A673 (cell line): ENCODE data around the gene SF3A1. TPM values are rescaled to one million over a fixed set of nuclear protein-coding genes. Genes with fewer than 3 reads are reported as not detected.

Experiments used
- BruUV-seq: library from RNA; stranded (reverse); fragments of 400-500 nt; replicated peaks from 2 replicates; lab custom pipeline; 2021; lab: Mats Ljungman, UMichigan
- CTCF ChIA-PET: fragments of 300-600 bp; sonication (Branson Sonifier 250); formaldehyde crosslinking; loops from one replicate; lab custom pipeline; 2022; ENCODE audit warnings: antibody characterized with exemption; lab: Charles Lee
- POLR2A ChIA-PET: fragments of 300-600 bp; sonication (Branson Sonifier 250); formaldehyde crosslinking; loops from one replicate; lab custom pipeline; 2022; ENCODE audit warnings: antibody characterized with exemption; ENCODE audit not compliant: low non-redundant PET; lab: Charles Lee
- DNase-seq: peaks from one replicate; pipeline ENCODE4 v3.0.0-alpha.2; 2015; ENCODE audit warnings: low spot score
- H3K27ac ChIP-seq: fragments of 200-600 bp; sonication (generic); 2 replicates; pipeline ENCODE4 v1.5.1; 2016; ENCODE audit warnings: mixed run types, low read depth, mild to moderate bottlenecking, mixed read lengths, antibody characterized with exemption, low read length; ENCODE audit not compliant: poor library complexity, severe bottlenecking
- H3K27me3 ChIP-seq: fragments of 200-600 bp; sonication (generic); replicated peaks from 2 replicates; pipeline ENCODE4 v1.6.1; 2017; ENCODE audit warnings: mixed run types, low read depth, mild to moderate bottlenecking, mixed read lengths, antibody characterized with exemption, low read length; ENCODE audit not compliant: insufficient read depth, poor library complexity
- H3K36me3 ChIP-seq: fragments of 200-600 bp; sonication (generic); 2 replicates; pipeline ENCODE4 v1.6.1; 2016; ENCODE audit warnings: mixed run types, mild to moderate bottlenecking, mixed read lengths, antibody characterized with exemption, low read length; ENCODE audit not compliant: insufficient read depth, poor library complexity, severe bottlenecking
- H3K4me1 ChIP-seq: fragments of 200-600 bp; sonication (generic); 2 replicates; pipeline ENCODE4 v1.6.1; 2017; ENCODE audit warnings: mixed run types, mild to moderate bottlenecking, mixed read lengths, antibody characterized with exemption, low read length; ENCODE audit not compliant: insufficient read depth, poor library complexity, severe bottlenecking
- H3K4me3 ChIP-seq: fragments of 200-600 bp; sonication (generic); 2 replicates; pipeline ENCODE4 v1.5.1; 2016; ENCODE audit warnings: low read depth, mixed run types, mild to moderate bottlenecking, mixed read lengths, low read length; ENCODE audit not compliant: poor library complexity, severe bottlenecking
- H3K9me3 ChIP-seq: fragments of 200-600 bp; sonication (generic); 2 replicates; pipeline ENCODE4 v1.6.1; 2016; ENCODE audit warnings: mixed run types, low read depth, mild to moderate bottlenecking, mixed read lengths, antibody characterized with exemption, low read length; ENCODE audit not compliant: poor library complexity, severe bottlenecking
- CTCF ChIP-seq: fragments of 300-800, 200-600 bp; sonication (generic); conservative IDR thresholded peaks from 2 replicates; pipeline ENCODE4 v1.5.1; 2017; ENCODE audit warnings: low read depth, mild to moderate bottlenecking, antibody characterized with exemption, low read length, moderate library complexity, mixed read lengths
- EZH2 ChIP-seq: fragments of 200-600 bp; sonication (generic); IDR thresholded peaks from 2 replicates; pipeline ENCODE4 v1.6.1; 2017; ENCODE audit warnings: borderline replicate concordance, low read depth, mild to moderate bottlenecking, mixed read lengths, antibody characterized with exemption, low read length; ENCODE audit not compliant: poor library complexity, severe bottlenecking
- intact Hi-C: fragments of 100-400 bp; cut with micrococcal nuclease; formaldehyde crosslinking; loops from one replicate; pipeline ENCODE4 v1.10.0; 2022; ENCODE audit not compliant: unreplicated experiment
- total RNA-seq: library from RNA; stranded (reverse); gene quantifications from 2 replicates; pipeline ENCODE4 v1.2.3, GENCODE V29; 2021

The SF3A1 gene
- total RNA-seq, 1 experiment from 2014 or later: 366 TPM

GRCh38 chr22:30295576-30295975 is 61.1 kb downstream of the SF3A1 start:
- Histone ChIP-seq H3K27me3 (no peaks in the 10 kb centered on the region), H3K27ac (no peak overlapping the region), H3K9me3 (no peaks in the 10 kb centered on the region), H3K4me1 (peaks cover 7% of the 10 kb centered on the region), H3K4me3 (no peak overlapping the region), H3K36me3 (no peaks in the 10 kb centered on the region)
- no TSS peak for BruUV-seq
- no peak for TF ChIP-seq CTCF
- no peak for TF ChIP-seq EZH2
- DNase-seq: no peak
- intact Hi-C loops: no loop called here
- ChIA-PET CTCF (no interaction called here), POLR2A (no interaction called here)

- BruUV-seq: no TSS peak
- Histone ChIP-seq H3K9me3 (no peaks in the 10 kb centered on the region), H3K4me3 (no peak overlapping the region), H3K27ac (no peak overlapping the region), H3K4me1 (peaks cover 14% of the 10 kb centered on the region), H3K36me3 (no peaks in the 10 kb centered on the region), H3K27me3 (no peaks in the 10 kb centered on the region)
- ChIA-PET POLR2A (no interaction called here), CTCF (no interaction called here)
- intact Hi-C loops: no loop called here
- no peak for DNase-seq
- TF ChIP-seq CTCF: no peak
- no peak for TF ChIP-seq EZH2
These were observed 61.9 kb downstream of the SF3A1 start for GRCh38 chr22:30294830-30295229.

GRCh38 chr22:30294066-30294465 is 62.6 kb downstream of the SF3A1 start:
- no peak overlapping the region for H3K4me3 ChIP-seq
- intact Hi-C loops: no loop called here
- BruUV-seq: no TSS peak
- no peaks in the 10 kb centered on the region for H3K27me3 ChIP-seq
- H3K27ac ChIP-seq: no peak overlapping the region
- ChIA-PET CTCF (no interaction called here), POLR2A (no interaction called here)
- no peak for DNase-seq
- no peaks in the 10 kb centered on the region for H3K9me3 ChIP-seq
- no peak for TF ChIP-seq CTCF
- no peak for TF ChIP-seq EZH2
- no peaks in the 10 kb centered on the region for H3K36me3 ChIP-seq
- peaks cover 16% of the 10 kb centered on the region for H3K4me1 ChIP-seq
